HepG2 (cell line): ENCODE measurements around the gene FREM3. TPM values are rescaled to one million over a fixed set of nuclear protein-coding genes. Genes with fewer than 3 reads are reported as not detected.
A peak's percentile ranks its signal among the peaks of the same experiment; 100 is the strongest.

Source experiments
- CTCF ChIP-seq: sonication (generic); formaldehyde crosslinking; IDR thresholded peaks from 2 replicates; pipeline ENCODE4 v1.5.0; 2020; ENCODE audit warnings: mild to moderate bottlenecking, missing genetic modification reagents, moderate library complexity
- FOXK2 ChIP-seq: fragments of 450-650 bp; IDR thresholded peaks from 2 replicates; pipeline ENCODE4 v1.6.1; 2016
- HDAC1 ChIP-seq: sonication (generic); formaldehyde crosslinking; IDR thresholded peaks from 2 replicates; pipeline ENCODE4 v1.5.1; 2020; ENCODE audit warnings: mild to moderate bottlenecking, missing genetic modification reagents
- HNF4A ChIP-seq: sonication (generic); formaldehyde crosslinking; IDR thresholded peaks from 2 replicates; pipeline ENCODE4 v1.4.0; 2020; ENCODE audit warnings: missing genetic modification reagents
- MAFF ChIP-seq: IDR thresholded peaks from 2 replicates; pipeline ENCODE4 v1.6.1; 2011; ENCODE audit warnings: low read depth, low read length, improper control_type of control experiment
- PATZ1 ChIP-seq: sonication (generic); formaldehyde crosslinking; IDR thresholded peaks from 2 replicates; pipeline ENCODE4 v1.4.0; 2020; ENCODE audit warnings: missing genetic modification reagents
- TBX2 ChIP-seq: sonication (generic); formaldehyde crosslinking; IDR thresholded peaks from 2 replicates; pipeline ENCODE4 v1.5.0; 2020; ENCODE audit warnings: missing genetic modification reagents, mild to moderate bottlenecking, borderline replicate concordance
- TCF7 ChIP-seq: sonication (generic); IDR thresholded peaks from 2 replicates; pipeline ENCODE4 v1.6.1; 2016; ENCODE audit warnings: antibody characterized with exemption, low read depth
- ZFP91 ChIP-seq: sonication (generic); formaldehyde crosslinking; IDR thresholded peaks from 2 replicates; pipeline ENCODE4 v1.9.0; 2022; ENCODE audit warnings: missing genetic modification reagents, mild to moderate bottlenecking, borderline replicate concordance
- ZNF331 ChIP-seq: sonication (generic); formaldehyde crosslinking; IDR thresholded peaks from 2 replicates; pipeline ENCODE4 v1.4.0; 2020; ENCODE audit warnings: missing genetic modification reagents
- ZNF34 ChIP-seq: sonication (generic); formaldehyde crosslinking; IDR thresholded peaks from 2 replicates; pipeline ENCODE4 v1.4.0; 2020; ENCODE audit warnings: mild to moderate bottlenecking, missing genetic modification reagents, borderline replicate concordance
- ZNF367 ChIP-seq: sonication (generic); formaldehyde crosslinking; IDR thresholded peaks from 2 replicates; pipeline ENCODE4 v1.4.0; 2020; ENCODE audit warnings: missing genetic modification reagents, borderline replicate concordance
- ZNF549 ChIP-seq: sonication (generic); formaldehyde crosslinking; IDR thresholded peaks from 2 replicates; pipeline ENCODE4 v1.5.0; 2020; ENCODE audit warnings: missing genetic modification reagents
- polyA plus RNA-seq, 8 experiments: library from polyadenylated mRNA; depleted of rRNA in 3 of 8; stranded (reverse) in 7 of 8; unstranded in 1 of 8; fragments of >200 nt; fragmentation: Illumina TruSeq in 4 of 8; extraction: Trizol in 4 of 8; gene quantifications; 2 replicates each; pipeline versions ENCODE4 v1.2.1 to v1.2.3, GENCODE V29; 2011 to 2016; ENCODE audit warnings: low read depth in 4 of 8, missing spikeins in 1 of 8, mixed read lengths in 1 of 8; ENCODE audit not compliant: insufficient read depth in 1 of 8
- total RNA-seq, 5 experiments: library from RNA; depleted of rRNA; stranded (reverse); fragments of >200 nt; fragmentation: Illumina TruSeq; extraction: Trizol; gene quantifications; 2 replicates each; pipeline ENCODE4 v1.2.3, GENCODE V29; 2016; ENCODE audit warnings: low read depth in 1 of 5

FREM3 gene
- total and polyA plus RNA-seq, 2 of the 13 experiments (the other 11 are each of a cell fraction or from before 2014, with no cell fraction given): not detected

DNA sequence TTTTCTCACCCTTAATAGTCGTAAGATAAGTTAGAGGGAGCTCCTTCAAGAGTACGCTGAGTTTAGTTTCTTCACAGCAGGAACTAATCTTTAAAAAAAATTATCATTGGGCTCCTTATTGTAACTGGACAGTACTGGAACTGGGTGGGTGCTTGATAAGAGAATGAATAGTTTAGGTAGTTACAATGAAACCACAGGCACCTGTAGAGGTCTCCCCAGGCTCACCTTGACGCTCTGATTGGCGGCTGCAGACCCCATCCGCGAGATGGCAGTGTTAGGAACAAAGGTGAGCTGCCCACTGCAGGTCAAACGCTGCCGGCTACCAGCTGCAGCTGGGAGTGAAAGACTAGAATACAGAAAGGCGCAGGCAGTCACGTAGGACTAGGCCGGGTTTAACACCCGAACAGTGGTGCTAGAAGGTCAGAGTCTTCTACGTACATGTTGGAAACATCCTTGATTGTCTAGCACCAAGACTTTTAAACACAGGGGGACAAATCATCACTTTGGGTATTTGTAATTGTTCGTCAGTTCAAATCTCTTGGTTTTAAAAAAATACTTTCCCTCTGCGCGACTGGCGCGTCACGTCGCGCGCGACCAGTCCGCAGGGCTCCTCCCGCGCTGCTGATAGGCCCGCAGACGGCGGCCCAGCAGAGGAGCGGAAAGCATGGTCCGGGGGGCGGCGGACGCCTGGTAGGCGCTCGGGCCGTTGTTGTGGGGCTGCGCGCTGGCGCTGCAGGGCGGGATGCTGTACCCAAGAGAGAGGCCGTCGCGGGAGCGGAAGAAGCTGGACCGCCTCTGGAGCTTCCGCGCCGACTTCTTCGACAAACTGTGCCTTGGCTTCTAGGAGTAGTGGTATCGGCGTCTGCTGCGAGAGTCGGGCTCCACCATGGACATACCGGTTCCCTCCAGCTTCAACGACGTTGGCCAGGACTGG lies 141.4 kb downstream of the FREM3 start (continued):
- peak; percentile 53; the same call in 1 of the 2 replicates for TF ChIP-seq ZFP91 (CRISPR knock-in tag)
- TF ChIP-seq ZNF367 (CRISPR knock-in tag): no peak
- TF ChIP-seq HNF4A (CRISPR knock-in tag): 0 out of 2 replicates have a peak, but pooled peaks have one; percentile 11
- TF ChIP-seq FOXK2: no peak
- peak; percentile 52; the same call in 1 of the 2 replicates for TF ChIP-seq HDAC1 (CRISPR knock-in tag)
- no peak for TF ChIP-seq MAFF
- TF ChIP-seq TCF7: no peak
- TF ChIP-seq ZNF549: no peak
- peak; percentile 41; the same call in 1 of the 2 replicates for TF ChIP-seq ZNF331 (CRISPR knock-in tag)
- TF ChIP-seq CTCF: peak; percentile 93
- TF ChIP-seq TBX2 (CRISPR knock-in tag): 0 out of 2 replicates have a peak, but pooled peaks have one; percentile 51
- no peak; the same call in 1 of the 2 replicates for TF ChIP-seq PATZ1
- no peak for TF ChIP-seq ZNF34 (CRISPR knock-in tag)
